Stimulated activated CD4-positive, alpha-beta T cell treated with anti-CD3 and anti-CD28 coated beads, Interleukin-4, amount 100 ng/mL, for 24 hours (primary cell): ENCODE data around the gene EFNA5.

Experiments
- DNase-seq: peaks from one replicate; pipeline ENCODE4 v3.0.0-alpha.2; 2020

Gene EFNA5

GRCh38 chr5:107636555-107636954 is 34.2 kb downstream of the EFNA5 start:
- DNase-seq = no peak

DNA sequence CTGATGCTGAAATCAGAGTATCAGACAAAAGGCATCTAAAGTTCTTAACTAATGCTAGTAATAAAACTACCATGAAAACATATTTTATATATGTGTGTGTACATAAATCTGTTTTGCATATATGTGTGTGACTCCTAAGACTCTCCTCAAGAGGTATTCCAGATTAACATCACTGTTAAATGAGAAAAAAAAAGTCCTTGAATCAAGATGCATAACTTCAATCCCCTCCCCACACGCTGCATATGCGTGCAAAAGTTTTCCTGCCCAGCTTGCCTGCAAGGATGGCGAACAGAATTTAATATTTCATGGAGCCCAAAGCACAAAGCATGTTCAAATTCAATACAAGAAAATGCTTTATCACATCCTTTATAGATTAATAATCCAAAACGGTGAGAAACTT is 34.7 kb downstream of the EFNA5 start:
- no peak for DNase-seq

GRCh38 chr5:107634981-107635848 is 35.5 kb downstream of the EFNA5 start:
- no peak for DNase-seq

DNA sequence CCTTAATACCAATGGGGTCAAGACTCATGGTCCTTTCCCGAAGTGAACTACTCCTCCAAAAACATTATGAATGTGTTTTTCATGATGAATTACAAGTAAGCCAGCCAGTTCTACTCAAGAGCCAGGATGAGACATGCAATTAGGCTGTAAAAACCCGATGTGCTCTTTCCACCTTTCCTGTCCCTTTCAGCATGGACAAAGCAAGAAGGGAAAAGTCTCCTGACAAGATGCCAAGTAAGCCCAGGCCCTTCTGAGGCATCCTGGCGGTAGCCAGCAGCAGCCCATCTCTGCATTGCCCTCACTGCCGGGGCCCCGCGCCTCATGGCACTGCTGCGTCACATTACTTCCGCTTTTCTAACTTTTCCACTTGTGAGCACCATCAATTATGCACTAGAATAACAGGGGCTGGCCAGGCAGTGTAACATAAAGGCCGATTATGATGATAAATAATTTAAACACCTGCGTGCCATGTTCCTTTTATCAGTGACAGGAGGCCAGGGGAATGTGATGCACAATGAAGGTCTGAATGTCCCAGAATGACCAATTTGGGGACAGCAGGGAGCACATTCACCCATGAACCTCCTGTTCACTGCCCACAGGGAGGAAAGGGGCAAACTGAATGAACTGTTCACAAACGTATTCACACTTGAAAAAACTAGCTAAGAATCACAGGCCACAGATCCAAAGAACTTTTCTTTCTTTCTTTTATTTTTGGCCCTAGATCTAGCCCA is 37.4 kb downstream of the EFNA5 start:
- no peak for DNase-seq

DNA sequence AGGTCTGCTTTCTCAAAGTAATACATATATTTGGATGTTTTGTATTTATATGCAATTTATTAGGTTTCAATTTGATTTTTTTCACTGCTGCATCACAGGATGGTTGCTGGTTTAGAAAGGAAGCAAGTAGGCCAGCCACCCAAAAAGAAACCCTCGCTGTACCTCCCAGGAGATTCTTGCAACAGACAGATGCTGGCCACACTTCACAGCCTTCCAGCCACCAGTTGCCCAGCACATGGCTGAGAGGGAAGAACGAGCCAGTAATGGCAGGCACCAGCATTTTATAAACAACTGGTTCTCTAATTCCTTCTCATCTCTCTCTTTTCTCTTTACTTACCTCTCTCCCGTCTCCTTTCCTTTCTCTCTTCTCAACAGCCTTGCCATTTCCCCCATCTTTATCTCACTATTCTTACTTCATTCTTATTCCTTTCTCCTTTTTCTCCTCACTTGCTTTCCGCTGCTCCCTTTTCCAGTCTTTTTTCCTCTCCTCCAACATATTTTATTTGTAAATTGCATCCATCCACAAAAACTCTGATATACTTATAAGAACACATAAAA is 38.9 kb downstream of the EFNA5 start:
- DNase-seq = no peak

GRCh38 chr5:107630184-107630583 is 40.6 kb downstream of the EFNA5 start:
- DNase-seq = no peak

GRCh38 chr5:107624235-107624634 is 46.5 kb downstream of the EFNA5 start:
- DNase-seq = no peak

GRCh38 chr5:107621089-107621488 is 49.6 kb downstream of the EFNA5 start:
- no peak for DNase-seq

DNA sequence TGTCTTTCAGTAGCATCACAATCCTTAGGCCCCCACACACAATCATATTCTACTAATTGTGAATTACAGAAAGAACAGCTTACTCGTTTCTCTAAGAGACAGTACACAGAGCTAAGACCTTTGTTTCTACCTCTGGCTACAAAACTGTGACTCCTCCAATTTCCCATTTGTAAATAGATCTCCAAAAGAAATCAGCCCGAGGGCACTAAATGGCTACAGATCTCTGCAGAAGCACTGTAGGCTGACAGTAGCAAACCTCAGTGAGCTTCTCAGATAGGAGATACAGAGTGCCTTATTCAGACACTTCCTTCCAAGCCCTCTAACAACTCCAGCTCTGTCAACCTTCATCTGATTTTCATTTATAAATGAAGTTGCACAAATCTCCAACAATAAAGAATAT is 51.0 kb downstream of the EFNA5 start:
- DNase-seq = no peak

DNA sequence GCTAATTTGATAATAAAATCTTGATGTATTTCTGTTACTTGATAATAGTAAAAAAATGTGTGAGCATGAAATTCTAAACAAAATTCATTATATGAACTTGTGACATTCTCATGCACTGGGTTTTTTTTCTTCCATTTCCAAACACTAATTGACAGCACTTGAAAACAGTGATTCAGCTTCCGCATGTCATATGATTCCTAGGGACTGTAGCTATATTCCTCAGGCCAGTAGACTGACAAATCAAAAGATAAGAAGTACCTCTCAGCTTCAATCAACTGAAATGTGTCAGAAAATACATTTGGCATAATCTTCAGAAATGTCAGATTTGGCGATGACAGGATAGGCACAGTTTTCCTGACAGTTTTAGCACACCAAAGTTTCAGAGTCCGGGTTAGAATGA is 52.5 kb downstream of the EFNA5 start:
- DNase-seq = no peak

GRCh38 chr5:107617052-107617451 is 53.7 kb downstream of the EFNA5 start:
- DNase-seq = no peak

DNA sequence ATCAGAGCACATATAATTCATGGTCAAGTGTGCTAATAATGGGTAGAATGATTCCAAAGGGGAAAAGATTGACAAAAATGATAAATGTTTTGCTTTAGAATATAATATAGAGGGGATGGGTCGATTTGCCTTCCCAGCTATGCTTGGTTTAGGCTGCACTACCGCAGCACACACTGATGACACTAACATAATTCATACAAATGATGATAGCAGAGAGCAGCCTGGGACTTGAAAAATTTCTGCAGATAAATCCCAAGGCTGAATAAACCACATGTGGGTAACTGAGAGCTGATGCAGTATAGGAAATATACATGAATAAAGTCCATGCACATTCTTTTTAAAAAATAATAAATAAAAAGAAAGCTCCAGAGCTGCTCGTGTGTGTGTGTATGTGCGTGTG is 54.5 kb downstream of the EFNA5 start:
- no peak for DNase-seq

- DNase-seq = no peak
Measured at GRCh38 chr5:107615299-107615817, 55.4 kb downstream of the EFNA5 start.

- DNase-seq = no peak
Measured at GRCh38 chr5:107612541-107612940, 58.2 kb downstream of the EFNA5 start.

GRCh38 chr5:107610798-107611197 is 59.9 kb downstream of the EFNA5 start:
- no peak for DNase-seq

DNA sequence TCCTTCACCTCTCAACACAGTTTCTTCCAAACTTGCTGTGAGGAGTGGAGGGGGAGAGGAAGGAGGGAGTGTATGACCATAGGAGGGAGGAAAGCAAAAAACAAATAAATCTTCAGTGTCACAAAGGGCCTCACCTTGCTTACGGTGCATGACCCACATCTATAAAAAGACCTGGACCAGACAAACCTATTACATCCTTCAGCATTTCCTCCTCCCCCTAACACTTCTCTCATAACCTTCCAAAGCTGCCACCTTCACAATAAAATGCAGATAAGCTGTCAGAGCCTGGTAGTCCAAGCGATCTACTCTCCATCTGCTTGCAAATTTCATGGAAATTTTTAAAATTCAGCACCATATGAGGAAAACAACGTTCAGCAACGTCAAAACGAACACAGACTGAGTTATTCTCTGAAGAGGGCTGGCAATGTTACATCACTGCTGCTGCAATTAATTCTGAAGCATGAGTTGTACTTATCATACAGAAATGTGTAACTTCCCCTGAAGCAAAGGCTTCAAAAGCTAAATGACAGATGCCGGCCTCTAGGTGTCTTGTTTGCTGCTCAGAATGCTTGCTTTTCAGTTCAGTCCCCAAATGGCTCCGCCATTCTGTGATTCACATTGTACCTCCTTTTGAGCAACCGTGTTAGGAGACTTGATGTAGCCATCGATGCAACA is 62.9 kb downstream of the EFNA5 start:
- no peak for DNase-seq

DNA sequence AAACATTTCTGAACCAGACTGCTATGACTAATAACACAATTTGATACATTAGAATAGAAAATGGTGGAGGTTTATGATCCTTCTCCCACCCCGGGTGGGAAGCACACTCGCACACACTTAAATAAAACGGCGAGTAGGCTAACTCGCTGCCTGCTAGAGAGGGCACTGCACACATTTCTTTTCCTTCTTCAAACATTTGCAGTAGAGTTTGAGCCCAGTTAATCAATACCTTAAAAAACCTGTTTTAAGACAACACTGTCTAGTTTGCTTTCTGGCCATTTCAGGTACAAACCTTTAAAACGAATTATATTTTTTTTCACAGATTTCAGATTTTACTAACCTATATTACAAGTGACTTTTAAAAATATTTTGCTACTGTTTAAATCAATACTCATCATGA is 63.5 kb downstream of the EFNA5 start:
- no peak for DNase-seq

DNA sequence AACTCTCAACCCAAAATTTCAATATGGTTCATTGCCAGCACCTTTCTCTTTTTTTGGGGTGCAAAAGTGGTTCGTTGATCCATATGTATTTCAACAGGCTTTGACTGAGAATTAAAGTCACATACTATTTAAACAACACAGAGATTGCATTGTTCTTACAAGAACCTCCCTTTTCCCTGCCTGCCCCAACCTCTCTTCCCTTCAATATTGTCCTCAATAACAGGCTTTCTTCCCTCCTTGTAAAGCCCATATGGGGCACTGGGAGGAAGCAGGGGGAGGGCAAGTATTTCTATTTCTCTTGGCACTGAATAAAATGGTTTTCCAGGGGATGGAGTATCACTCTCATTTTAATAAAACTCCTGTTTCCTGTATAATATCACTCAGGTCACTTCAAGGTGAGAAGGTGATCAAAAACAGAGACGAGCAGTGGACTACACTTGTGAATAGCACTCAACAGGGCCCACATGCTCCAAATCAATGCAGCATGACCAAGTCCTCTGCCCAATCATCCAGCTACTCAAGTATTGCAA is 65.1 kb downstream of the EFNA5 start:
- DNase-seq = no peak

GRCh38 chr5:107604990-107605389 is 65.7 kb downstream of the EFNA5 start:
- no peak for DNase-seq

DNA sequence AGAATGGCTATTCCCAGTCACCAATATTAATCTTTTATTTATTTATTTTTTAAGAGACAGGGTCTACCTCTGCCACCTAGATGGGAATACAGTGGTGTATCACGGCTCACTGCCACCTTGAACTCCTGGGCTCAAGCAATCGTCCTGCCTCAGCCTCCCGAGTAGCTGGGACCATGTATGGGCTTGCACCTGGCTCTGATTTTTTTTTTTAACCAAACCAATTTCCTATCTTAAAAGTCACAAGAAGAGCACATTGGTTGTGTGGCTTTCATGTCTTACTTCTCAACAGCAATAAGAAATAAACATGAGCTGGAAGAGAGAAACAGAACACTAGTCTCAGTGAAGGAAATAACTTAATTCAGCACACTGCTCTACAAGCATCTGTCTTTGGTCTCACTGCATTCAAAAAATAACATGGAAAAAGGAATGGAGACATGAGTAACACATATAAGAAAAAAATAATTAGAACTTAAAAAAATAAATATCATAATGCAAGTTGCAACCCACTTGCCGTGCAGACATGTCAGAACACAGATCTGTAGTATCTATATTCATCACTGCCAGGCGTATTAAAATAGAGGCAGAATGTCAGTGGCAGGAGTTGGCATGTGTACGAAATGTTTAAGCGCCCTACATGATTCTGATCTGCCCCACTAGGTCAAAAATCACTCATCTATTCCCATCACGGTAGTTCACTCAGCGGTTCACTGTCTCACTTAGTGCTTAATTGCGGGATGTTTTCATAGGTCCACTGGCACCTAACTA is 66.4 kb downstream of the EFNA5 start:
- no peak for DNase-seq

GRCh38 chr5:107603349-107603748 is 67.4 kb downstream of the EFNA5 start:
- DNase-seq = no peak

GRCh38 chr5:107602896-107603295 is 67.8 kb downstream of the EFNA5 start:
- DNase-seq = no peak
